IMR-90 (cell line): ENCODE measurements around the gene TREH. TPM values are rescaled to one million over a fixed set of nuclear protein-coding genes. Genes with fewer than 3 reads are reported as not detected.

ENCODE experiments used
- ATAC-seq: fragments of 200-7000 bp; cut with Tn5 transposase; 2 replicates; pipeline ENCODE4 v1.9.1; 2020; ENCODE audit warnings: low read depth, mild to moderate bottlenecking, moderate library complexity
- BruUV-seq: library from RNA; stranded (reverse); fragments of 400-500 nt; replicated peaks from 2 replicates; lab custom pipeline; 2021; lab: Mats Ljungman, UMichigan
- CTCF ChIA-PET: fragments of 300-600 bp; formaldehyde crosslinking; extraction: SDS; loops from one replicate; lab custom pipeline; 2021; ENCODE audit warnings: antibody characterized with exemption; lab: Yijun Ruan, JAX
- POLR2A ChIA-PET: fragments of 300-600 bp; sonication (Branson Sonifier 250); formaldehyde crosslinking; loops from one replicate; lab custom pipeline; 2022; ENCODE audit warnings: antibody characterized with exemption; ENCODE audit not compliant: unreplicated experiment; lab: Charles Lee
- DNase-seq: peaks from one replicate; pipeline ENCODE4 v3.0.0; 2013
- H2AFZ ChIP-seq: replicated peaks from 2 replicates; pipeline ENCODE3; 2013; ENCODE audit warnings: low read length, mild to moderate bottlenecking; ENCODE audit not compliant: poor library complexity
- H2AK5ac ChIP-seq: 2 replicates; pipeline ENCODE4 v1.6.1; 2013; ENCODE audit warnings: low read depth, low read length, inconsistent platforms
- H2AK9ac ChIP-seq: replicated peaks from 2 replicates; pipeline ENCODE3; 2013; ENCODE audit warnings: mild to moderate bottlenecking, low read depth, low read length, moderate library complexity; ENCODE audit not compliant: poor library complexity
- H2BK120ac ChIP-seq: 2 replicates; pipeline ENCODE4 v1.6.1; 2013; ENCODE audit warnings: low read depth, low read length, inconsistent platforms
- H2BK15ac ChIP-seq: 3 replicates; pipeline ENCODE4 v1.6.1; 2013; ENCODE audit warnings: low read depth, low read length, inconsistent platforms
- H2BK20ac ChIP-seq: 2 replicates; pipeline ENCODE4 v1.6.1; 2013; ENCODE audit warnings: low read depth, mild to moderate bottlenecking, inconsistent platforms, low read length, moderate library complexity
- H2BK5ac ChIP-seq: 2 replicates; pipeline ENCODE4 v1.6.1; 2013; ENCODE audit warnings: mild to moderate bottlenecking, low read depth, low read length, inconsistent platforms; ENCODE audit not compliant: poor library complexity, severe bottlenecking
- H3K14ac ChIP-seq: replicated peaks from 2 replicates; pipeline ENCODE4 v1.6.1; 2013; ENCODE audit warnings: low read depth, low read length, inconsistent platforms
- H3K18ac ChIP-seq: 2 replicates; pipeline ENCODE4 v1.6.1; 2013; ENCODE audit warnings: low read depth, low read length, control low read depth
- H3K23ac ChIP-seq: 2 replicates; pipeline ENCODE4 v1.6.1; 2013; ENCODE audit warnings: low read depth, low read length, inconsistent platforms
- H3K27ac ChIP-seq: 2 replicates; pipeline ENCODE4 v1.5.1; 2013; ENCODE audit warnings: mild to moderate bottlenecking, control low read depth, low read length; ENCODE audit not compliant: insufficient read depth
- H3K27me3 ChIP-seq: 2 replicates; pipeline ENCODE4 v1.6.1; 2013; ENCODE audit warnings: low read length; ENCODE audit not compliant: control insufficient read depth, insufficient read depth
- H3K36me3 ChIP-seq: 2 replicates; pipeline ENCODE4 v1.6.1; 2013; ENCODE audit warnings: low read length, mixed read lengths; ENCODE audit not compliant: control insufficient read depth, insufficient read depth
- H3K4ac ChIP-seq: 2 replicates; pipeline ENCODE4 v1.6.1; 2013; ENCODE audit warnings: low read depth, low read length, inconsistent platforms
- H3K4me1 ChIP-seq: 2 replicates; pipeline ENCODE4 v1.6.1; 2013; ENCODE audit warnings: low read length, mixed read lengths; ENCODE audit not compliant: control insufficient read depth, insufficient read depth
- H3K4me2 ChIP-seq: 2 replicates; pipeline ENCODE4 v1.6.1; 2013; ENCODE audit warnings: low read depth, mild to moderate bottlenecking, control low read depth, low read length, moderate library complexity
- H3K4me3 ChIP-seq: 2 replicates; pipeline ENCODE4 v1.5.1; 2013; ENCODE audit warnings: low read depth, mild to moderate bottlenecking, control low read depth, low read length, moderate library complexity; ENCODE audit not compliant: insufficient read depth
- H3K56ac ChIP-seq: 2 replicates; pipeline ENCODE4 v1.6.1; 2013; ENCODE audit warnings: low read length, inconsistent platforms; ENCODE audit not compliant: insufficient read depth; ENCODE audit errors: extremely low read depth
- H3K79me1 ChIP-seq, 2 experiments: 2 replicates each; pipeline ENCODE4 v1.6.1; 2013; ENCODE audit warnings: low read length in 2 of 2, inconsistent platforms in 1 of 2, low read depth in 1 of 2
- H3K9ac ChIP-seq: 2 replicates; pipeline ENCODE4 v1.6.1; 2013; ENCODE audit warnings: low read depth, low read length, control low read depth
- H3K9me1 ChIP-seq: 2 replicates; pipeline ENCODE4 v1.6.1; 2013; ENCODE audit warnings: low read length, inconsistent platforms; ENCODE audit not compliant: insufficient read depth
- H3K9me3 ChIP-seq: 2 replicates; pipeline ENCODE4 v1.6.1; 2013; ENCODE audit warnings: low read length; ENCODE audit not compliant: control insufficient read depth, insufficient read depth
- H4K20me1 ChIP-seq: 2 replicates; pipeline ENCODE4 v1.6.1; 2013; ENCODE audit warnings: low read length, inconsistent platforms; ENCODE audit not compliant: insufficient read depth
- H4K5ac ChIP-seq: 2 replicates; pipeline ENCODE4 v1.6.1; 2013; ENCODE audit warnings: mild to moderate bottlenecking, low read depth, low read length, control low read depth
- H4K8ac ChIP-seq, 2 experiments: 2 replicates each; pipeline ENCODE4 v1.6.1; 2013; ENCODE audit warnings: low read depth in 2 of 2, low read length in 2 of 2, control low read depth in 1 of 2, inconsistent platforms in 1 of 2
- H4K91ac ChIP-seq: 2 replicates; pipeline ENCODE4 v1.6.1; 2013; ENCODE audit warnings: low read depth, low read length, inconsistent platforms; ENCODE audit not compliant: insufficient read depth
- BHLHE40 ChIP-seq: fragments of 150-350 bp; IDR thresholded peaks from 2 replicates; pipeline ENCODE4 v1.6.1; 2016; ENCODE audit warnings: mild to moderate bottlenecking, low read depth, low read length
- CEBPB ChIP-seq: IDR thresholded peaks from 2 replicates; pipeline ENCODE4 v1.6.1; 2012; ENCODE audit warnings: low read depth, low read length, improper control_type of control experiment
- CHD1 ChIP-seq: IDR thresholded peaks from 2 replicates; pipeline ENCODE4 v1.6.1; 2012; ENCODE audit warnings: low read depth, low read length, improper control_type of control experiment
- NFE2L2 ChIP-seq: fragments of 150-350 bp; IDR thresholded peaks from 2 replicates; pipeline ENCODE4 v1.6.1; 2016; ENCODE audit warnings: low read depth, mild to moderate bottlenecking, low read length
- WGBS, 2 experiments: methylation state at CpG; one replicate each; pipeline versions ENCODE4 v1.1.5 to v1.1.7; 2013; ENCODE audit warnings: missing lambda C conversion rate in 2 of 2; ENCODE audit not compliant: insufficient read length in 1 of 2; ENCODE audit errors: extremely low coverage in 2 of 2; 5-methylcytosine and 5-hydroxymethylcytosine counted together
- dilution Hi-C: fragments of 300-500 bp; cut with HindIII; formaldehyde crosslinking; loops from one replicate; pipeline ENCODE4 v1.14.3; 2018; ENCODE audit warnings: low sequenced_read_pairs; ENCODE audit not compliant: unreplicated experiment
- in situ Hi-C: fragments of 300-500 bp; cut with MboI; formaldehyde crosslinking; loops from 3 replicates; pipeline ENCODE4 v1.14.3; 2019; ENCODE audit warnings: low sequenced_read_pairs, inconsistent platforms, mixed read lengths
- intact Hi-C: fragments of 100-400 bp; cut with micrococcal nuclease; formaldehyde crosslinking; loops from 2 replicates; pipeline ENCODE4 v1.10.0; 2022
- polyA plus RNA-seq, 3 experiments: library from polyadenylated mRNA; depleted of rRNA; stranded (reverse); fragments of >200 nt; gene quantifications; 2 replicates each; pipeline ENCODE4 v1.2.3, GENCODE V29; 2012; ENCODE audit warnings: low replicate concordance in 1 of 3
- total RNA-seq: library from RNA; depleted of rRNA; stranded (reverse); fragments of >200 nt; gene quantifications from 2 replicates; pipeline ENCODE4 v1.2.3, GENCODE V29; 2012

TREH gene
- total and polyA plus RNA-seq, 2 of the 4 experiments (the other 2 are of a cell fraction) = not detected

GRCh38 chr11:118670063-118670462 is 9.4 kb downstream of the TREH start:
- no peak overlapping the region for H2BK15ac ChIP-seq
- H3K4ac ChIP-seq = no peak overlapping the region
- dilution Hi-C loops (no loop called here), intact Hi-C loops (no loop called here), in situ Hi-C loops (no loop called here)
- CTCF ChIA-PET = interaction anchor here (0.9 kb wide), 1 partner anchor 20 kb away, joined by 4 read pairs; no protein-coding TSS in a partner anchor
- no peaks in the 10 kb centered on the region for H3K79me1 ChIP-seq
- WGBS, 2 experiments = no CpG with 5 or more reads among the region's 2 CpGs
- no peak overlapping the region for H3K23ac ChIP-seq
- no peak for TF ChIP-seq CEBPB
- TF ChIP-seq BHLHE40 = no peak
- TF ChIP-seq CHD1 = no peak
- no peak for TF ChIP-seq NFE2L2
- no peak overlapping the region for H3K56ac ChIP-seq
- DNase-seq = no peak
- H3K36me3 ChIP-seq = no peaks in the 10 kb centered on the region
- no peak overlapping the region for H4K5ac ChIP-seq
- no peak overlapping the region for H2AFZ ChIP-seq
- H2BK20ac ChIP-seq = no peak overlapping the region
- no peaks in the 10 kb centered on the region for H4K20me1 ChIP-seq
- H3K27ac ChIP-seq = no peak overlapping the region
- H3K4me2 ChIP-seq = no peak overlapping the region
- 0 out of 2 replicates have a peak, but pooled peaks cover 3% of the 10 kb centered on the region for H3K9me1 ChIP-seq
- no peak overlapping the region for H2BK5ac ChIP-seq
- ATAC-seq = no peak
- no peak overlapping the region for H4K8ac ChIP-seq
- no peaks in the 10 kb centered on the region for H3K4me1 ChIP-seq
- no peak overlapping the region for H2BK120ac ChIP-seq
- H3K18ac ChIP-seq = no peak overlapping the region
- H3K4me3 ChIP-seq = no peak overlapping the region
- H3K9me3 ChIP-seq = peaks cover 2% of the 10 kb centered on the region; the same call in 1 of the 2 replicates
- H2AK5ac ChIP-seq = no peak overlapping the region
- no TSS peak for BruUV-seq
- no peak overlapping the region for H4K91ac ChIP-seq
- H3K27me3 ChIP-seq = no peaks in the 10 kb centered on the region; the same call in 1 of the 2 replicates
- no peak overlapping the region for H3K14ac ChIP-seq
- no peak overlapping the region for H2AK9ac ChIP-seq
- no peak overlapping the region for H3K9ac ChIP-seq
- POLR2A ChIA-PET = no interaction called here
